HG03342 (cell line): ENCODE results near the gene MEGF6.

Experiments used
- ATAC-seq: cut with Tn5 transposase; IDR thresholded peaks from one replicate; pipeline ENCODE4 v1.9.1; 2021; ENCODE audit warnings: mild to moderate bottlenecking, moderate library complexity; ENCODE audit not compliant: unreplicated experiment

The MEGF6 gene

GRCh38 chr1:3560251-3560871, 50.9 kb downstream of the MEGF6 start:
- ATAC-seq = no peak

GRCh38 chr1:3558036-3558726, 53.1 kb downstream of the MEGF6 start:
- ATAC-seq = no peak

- no peak for ATAC-seq
These were observed 53.9 kb downstream of the MEGF6 start for GRCh38 chr1:3557366-3557765.

GRCh38 chr1:3556336-3556735, 55.0 kb downstream of the MEGF6 start:
- ATAC-seq = no peak

GRCh38 chr1:3555131-3555920, 56.0 kb downstream of the MEGF6 start:
- no peak for ATAC-seq

- no peak for ATAC-seq
These were observed 57.4 kb downstream of the MEGF6 start for GRCh38 chr1:3553940-3554223.

GRCh38 chr1:3553166-3553939, 58.0 kb downstream of the MEGF6 start:
- ATAC-seq = no peak

- ATAC-seq = no peak
These were observed 58.6 kb downstream of the MEGF6 start for GRCh38 chr1:3552751-3553150.

- no peak for ATAC-seq
These were observed 59.1 kb downstream of the MEGF6 start for GRCh38 chr1:3552176-3552575.

- ATAC-seq = no peak
These were observed 59.6 kb downstream of the MEGF6 start for GRCh38 chr1:3551711-3552110.

GRCh38 chr1:3551290-3551678, 60.0 kb downstream of the MEGF6 start:
- no peak for ATAC-seq

GRCh38 chr1:3550511-3551289, 60.6 kb downstream of the MEGF6 start:
- ATAC-seq = no peak

- ATAC-seq = no peak
These were observed 62.4 kb downstream of the MEGF6 start for GRCh38 chr1:3548895-3549294.

- no peak for ATAC-seq
These were observed 63.0 kb downstream of the MEGF6 start for GRCh38 chr1:3548156-3548893.

GRCh38 chr1:3547055-3548005, 64.0 kb downstream of the MEGF6 start:
- no peak for ATAC-seq

- no peak for ATAC-seq
These were observed 65.3 kb downstream of the MEGF6 start for GRCh38 chr1:3546048-3546384.

- ATAC-seq = no peak
These were observed 65.8 kb downstream of the MEGF6 start for GRCh38 chr1:3545363-3546047.
